K562 (cell line): ENCODE data around the gene PTPMT1. TPM values are rescaled to one million over a fixed set of nuclear protein-coding genes. Genes with fewer than 3 reads are reported as not detected.

Experiments
- BACH1 ChIP-seq: fragments of 200-800 bp; sonication (Bioruptor generic); IDR thresholded peaks from 2 replicates; pipeline ENCODE4 v1.6.1; 2016; ENCODE audit warnings: missing genetic modification characterization, missing compliant biosample characterization
- CBFA2T2 ChIP-seq: fragments of 450-650 bp; conservative IDR thresholded peaks from 2 replicates; pipeline ENCODE4 v1.6.1; 2017; ENCODE audit warnings: mild to moderate bottlenecking
- ELF2 ChIP-seq: fragments of 250-450 bp; sonication (Bioruptor Pico); IDR thresholded peaks from 2 replicates; pipeline ENCODE4 v1.5.0; 2021; ENCODE audit warnings: mild to moderate bottlenecking
- JUND ChIP-seq, 2 experiments: IDR thresholded peaks; 2 replicates in 1 of 2; 3 replicates in 1 of 2; pipeline ENCODE4 v1.6.1; 2011; ENCODE audit warnings: borderline replicate concordance in 2 of 2, low read depth in 2 of 2, low read length in 2 of 2, improper control_type of control experiment in 1 of 2, missing biosample characterization in 1 of 2, missing genetic modification characterization in 1 of 2, missing genetic modification reagents in 1 of 2
- KDM1A ChIP-seq, 2 experiments: fragments of 450-650 bp; IDR thresholded peaks; 2 replicates each; pipeline ENCODE4 v1.6.1; 2016; ENCODE audit warnings: mild to moderate bottlenecking in 2 of 2
- NUFIP1 ChIP-seq: fragments of 450-650 bp; IDR thresholded peaks from 2 replicates; pipeline ENCODE4 v1.6.1; 2018; ENCODE audit not compliant: partially characterized antibody
- TAL1 ChIP-seq: fragments of 450-650 bp; IDR thresholded peaks from 2 replicates; pipeline ENCODE4 v1.6.1; 2016; ENCODE audit warnings: mild to moderate bottlenecking
- polyA plus RNA-seq, 8 experiments: library from polyadenylated mRNA; depleted of rRNA in 4 of 8; stranded (reverse) in 5 of 8; unstranded in 3 of 8; fragments of >200 nt; fragmentation: Nextera tagmentation in 2 of 8; fragmentation: Illumina TruSeq in 1 of 8; extraction: Ambion mirVana in 2 of 8; extraction: Trizol in 1 of 8; gene quantifications; 2 replicates each; pipeline versions ENCODE4 v1.2.1 to v1.2.3, GENCODE V29; 2011 to 2014; ENCODE audit warnings: inconsistent platforms in 1 of 8, missing spikeins in 1 of 8
- total RNA-seq, 7 experiments: library from RNA; depleted of rRNA in 6 of 7; stranded (reverse); fragments of >200 nt in 6 of 7; fragmentation: Illumina TruSeq in 2 of 7; extraction: Trizol in 2 of 7; gene quantifications; 2 replicates each; pipeline versions ENCODE4 v1.2.1 to v1.2.3, GENCODE V29; 2011 to 2021; ENCODE audit warnings: low replicate concordance in 1 of 7
- TF ChIP-seq, protein P1 (sequence below): fragments of 250-450 bp; sonication (Bioruptor Pico); IDR thresholded peaks from 2 replicates; pipeline ENCODE4 v1.8.0; 2021; ENCODE audit warnings: moderate library complexity, mild to moderate bottlenecking, inconsistent platforms
- TF ChIP-seq, protein P2 (sequence below): sonication (generic); formaldehyde crosslinking; IDR thresholded peaks from 2 replicates; pipeline ENCODE4 v1.8.1; 2022; ENCODE audit warnings: missing genetic modification reagents
- TF ChIP-seq, protein P3 (sequence below): fragments of 450-650 bp; IDR thresholded peaks from 2 replicates; pipeline ENCODE4 v1.6.1; 2016; ENCODE audit warnings: antibody characterized with exemption

Gene PTPMT1
- total and polyA plus RNA-seq, 9 of the 15 experiments (the other 6 are each of a cell fraction or from before 2014, with no cell fraction given): 10.4 to 140 (median 67.2) TPM

DNA sequence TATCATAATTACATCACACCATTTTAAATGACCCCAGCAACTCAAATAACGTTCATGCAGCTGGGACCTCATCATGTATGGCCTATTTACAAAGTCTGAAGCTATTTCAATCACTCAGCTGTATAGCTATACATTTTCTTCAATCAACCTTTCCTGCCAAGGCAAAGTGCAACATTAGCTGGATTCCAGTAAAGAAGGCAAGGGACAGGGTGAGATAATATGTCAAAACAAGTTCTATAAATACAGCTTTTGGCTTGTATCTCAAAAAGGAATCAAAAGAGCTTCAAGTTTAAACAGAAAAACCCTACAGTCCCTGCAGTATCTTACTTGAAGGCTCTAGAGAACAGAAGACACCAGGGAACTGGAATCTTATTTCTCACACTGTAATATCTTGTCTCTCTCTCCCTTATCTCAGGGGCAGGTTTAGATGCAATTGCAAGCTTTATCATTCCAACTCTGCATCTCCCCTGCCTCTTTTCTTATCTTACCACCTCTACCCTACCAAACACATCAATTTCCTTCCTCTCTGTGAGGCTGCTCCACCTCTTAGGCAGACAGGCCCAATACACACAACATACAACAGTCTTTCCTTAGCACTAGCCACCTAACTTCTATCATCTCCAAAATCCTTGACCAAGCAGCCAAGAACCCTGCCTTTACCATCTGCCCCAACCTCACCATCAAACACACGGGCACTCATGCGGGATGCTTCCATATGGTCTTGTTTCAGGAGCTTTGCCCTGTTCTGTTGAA is 47.0 kb upstream of the PTPMT1 start (continued):
- TF ChIP-seq JUND (IDR thresholded peaks at IDR 0.05; ENCODE audit: borderline replicate concordance, low read depth, low read length): 0 out of 2 replicates have a peak, but pooled peaks have one; percentile 36
- TF ChIP-seq JUND (tag; IDR thresholded peaks at IDR 0.05; ENCODE audit: borderline replicate concordance, low read depth, low read length): no peak; the same call in 2 of the 3 replicates
- no peak for TF ChIP-seq BACH1 (tag)
- TF ChIP-seq ELF2 (CRISPR knock-in tag): no peak
- TF ChIP-seq KDM1A (IDR thresholded peaks at IDR 0.05): peak in 1 of 2 experiments; percentile 10; a peak in 2 of 4 replicates
- peak; percentile 20; the same call in 1 of the 2 replicates for TF ChIP-seq CBFA2T2
- TF ChIP-seq, protein P1, sequence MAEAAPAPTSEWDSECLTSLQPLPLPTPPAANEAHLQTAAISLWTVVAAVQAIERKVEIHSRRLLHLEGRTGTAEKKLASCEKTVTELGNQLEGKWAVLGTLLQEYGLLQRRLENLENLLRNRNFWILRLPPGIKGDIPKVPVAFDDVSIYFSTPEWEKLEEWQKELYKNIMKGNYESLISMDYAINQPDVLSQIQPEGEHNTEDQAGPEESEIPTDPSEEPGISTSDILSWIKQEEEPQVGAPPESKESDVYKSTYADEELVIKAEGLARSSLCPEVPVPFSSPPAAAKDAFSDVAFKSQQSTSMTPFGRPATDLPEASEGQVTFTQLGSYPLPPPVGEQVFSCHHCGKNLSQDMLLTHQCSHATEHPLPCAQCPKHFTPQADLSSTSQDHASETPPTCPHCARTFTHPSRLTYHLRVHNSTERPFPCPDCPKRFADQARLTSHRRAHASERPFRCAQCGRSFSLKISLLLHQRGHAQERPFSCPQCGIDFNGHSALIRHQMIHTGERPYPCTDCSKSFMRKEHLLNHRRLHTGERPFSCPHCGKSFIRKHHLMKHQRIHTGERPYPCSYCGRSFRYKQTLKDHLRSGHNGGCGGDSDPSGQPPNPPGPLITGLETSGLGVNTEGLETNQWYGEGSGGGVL: no peak
- TF ChIP-seq, protein P2, sequence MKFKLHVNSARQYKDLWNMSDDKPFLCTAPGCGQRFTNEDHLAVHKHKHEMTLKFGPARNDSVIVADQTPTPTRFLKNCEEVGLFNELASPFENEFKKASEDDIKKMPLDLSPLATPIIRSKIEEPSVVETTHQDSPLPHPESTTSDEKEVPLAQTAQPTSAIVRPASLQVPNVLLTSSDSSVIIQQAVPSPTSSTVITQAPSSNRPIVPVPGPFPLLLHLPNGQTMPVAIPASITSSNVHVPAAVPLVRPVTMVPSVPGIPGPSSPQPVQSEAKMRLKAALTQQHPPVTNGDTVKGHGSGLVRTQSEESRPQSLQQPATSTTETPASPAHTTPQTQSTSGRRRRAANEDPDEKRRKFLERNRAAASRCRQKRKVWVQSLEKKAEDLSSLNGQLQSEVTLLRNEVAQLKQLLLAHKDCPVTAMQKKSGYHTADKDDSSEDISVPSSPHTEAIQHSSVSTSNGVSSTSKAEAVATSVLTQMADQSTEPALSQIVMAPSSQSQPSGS (CRISPR knock-in tag): no peak
- no peak for TF ChIP-seq NUFIP1
- TF ChIP-seq, protein P3, sequence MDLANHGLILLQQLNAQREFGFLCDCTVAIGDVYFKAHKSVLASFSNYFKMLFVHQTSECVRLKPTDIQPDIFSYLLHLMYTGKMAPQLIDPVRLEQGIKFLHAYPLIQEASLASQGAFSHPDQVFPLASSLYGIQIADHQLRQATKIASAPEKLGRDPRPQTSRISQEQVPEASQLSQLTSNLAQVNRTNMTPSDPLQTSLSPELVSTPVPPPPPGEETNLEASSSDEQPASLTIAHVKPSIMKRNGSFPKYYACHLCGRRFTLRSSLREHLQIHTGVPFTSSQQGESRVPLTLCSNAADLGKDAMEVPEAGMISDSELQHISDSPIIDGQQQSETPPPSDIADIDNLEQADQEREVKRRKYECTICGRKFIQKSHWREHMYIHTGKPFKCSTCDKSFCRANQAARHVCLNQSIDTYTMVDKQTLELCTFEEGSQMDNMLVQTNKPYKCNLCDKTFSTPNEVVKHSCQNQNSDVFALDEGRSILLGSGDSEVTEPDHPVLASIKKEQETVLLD: 0 out of 2 replicates have a peak, but pooled peaks have one; percentile 28
- 0 out of 2 replicates have a peak, but pooled peaks have one; percentile 15 for TF ChIP-seq TAL1
- TF ChIP-seq, all 486 proteins: peak for 21
